Measurements from ENCODE around the gene NOS1AP.
A peak's percentile ranks its signal among the peaks of the same experiment; 100 is the strongest.

NOS1AP gene

GRCh38 chr1:162134646-162135045 is 65.2 kb downstream of the NOS1AP start:
- no peak for DNase-seq (ENCODE audit: low spot score)
- Histone ChIP-seq H3K27ac (no peak overlapping the region), H3K4me3 (no peak overlapping the region)
- no peak for TF ChIP-seq CTCF (IDR thresholded peaks at IDR 0.05)

GRCh38 chr1:162135271-162135775 is 65.8 kb downstream of the NOS1AP start:
- no peak for DNase-seq (ENCODE audit: low spot score)
- Histone ChIP-seq H3K4me3 (no peak overlapping the region), H3K27ac (no peak overlapping the region)
- TF ChIP-seq CTCF (IDR thresholded peaks at IDR 0.05) = no peak

GRCh38 chr1:162136760-162137159 is 67.3 kb downstream of the NOS1AP start:
- TF ChIP-seq CTCF (IDR thresholded peaks at IDR 0.05) = no peak
- Histone ChIP-seq H3K4me3 (no peak overlapping the region), H3K27ac (peak overlapping the region in 1 of 2 donors; percentile 46)
- no peak for DNase-seq (ENCODE audit: low spot score)

GRCh38 chr1:162137179-162137960 is 67.9 kb downstream of the NOS1AP start:
- DNase-seq (ENCODE audit: low spot score) = no peak
- Histone ChIP-seq H3K4me3 (no peak overlapping the region), H3K27ac (peak overlapping the region in 1 of 2 donors; percentile 46)
- TF ChIP-seq CTCF (IDR thresholded peaks at IDR 0.05) = no peak

GRCh38 chr1:162138112-162138511 is 68.6 kb downstream of the NOS1AP start:
- no peak for TF ChIP-seq CTCF (IDR thresholded peaks at IDR 0.05)

GRCh38 chr1:162138599-162139181 is 69.2 kb downstream of the NOS1AP start:
- no peak for DNase-seq (ENCODE audit: low spot score)
- no peak for TF ChIP-seq CTCF (IDR thresholded peaks at IDR 0.05)
- Histone ChIP-seq H3K4me3 (no peak overlapping the region), H3K27ac (no peak overlapping the region)

More at GRCh38 chr1:162138112-162138511, 68.6 kb downstream of the NOS1AP start:
- H3K27ac ChIP-seq = no peak overlapping the region
- no peak for DNase-seq (ENCODE audit: low spot score)
- H3K4me3 ChIP-seq = no peak overlapping the region

GRCh38 chr1:162139211-162139610 is 69.7 kb downstream of the NOS1AP start:
- no peak for DNase-seq (ENCODE audit: low spot score)
- Histone ChIP-seq H3K27ac (no peak overlapping the region), H3K4me3 (no peak overlapping the region)
- no peak for TF ChIP-seq CTCF (IDR thresholded peaks at IDR 0.05)

All from coronary artery (tissue), 2 donors.